ENCODE measurements around the gene TMOD2.

The TMOD2 gene

GRCh38 chr15:51793521-51794305 is 42.3 kb downstream of the TMOD2 start:
- DNase-seq (ENCODE audit: low spot score): no peak
- no peak for TF ChIP-seq CTCF (IDR thresholded peaks at IDR 0.05; ENCODE audit: extremely low read depth, missing control alignments)

GRCh38 chr15:51796847-51797401 is 45.5 kb downstream of the TMOD2 start:
- DNase-seq (ENCODE audit: low spot score): no peak
- no peak for TF ChIP-seq CTCF (IDR thresholded peaks at IDR 0.05; ENCODE audit: extremely low read depth, missing control alignments)

- no peak for TF ChIP-seq CTCF (IDR thresholded peaks at IDR 0.05; ENCODE audit: extremely low read depth, missing control alignments)
- DNase-seq (ENCODE audit: low spot score): no peak
Measured at GRCh38 chr15:51798281-51798680, 46.9 kb downstream of the TMOD2 start.

GRCh38 chr15:51799282-51800252 is 48.2 kb downstream of the TMOD2 start:
- TF ChIP-seq CTCF (IDR thresholded peaks at IDR 0.05; ENCODE audit: extremely low read depth, missing control alignments): no peak
- no peak for DNase-seq (ENCODE audit: low spot score)

- peak; percentile 44 for TF ChIP-seq CTCF (IDR thresholded peaks at IDR 0.05; ENCODE audit: extremely low read depth, missing control alignments)
- DNase-seq (ENCODE audit: low spot score): peak; percentile 15
Measured at GRCh38 chr15:51801391-51801835, 50.0 kb downstream of the TMOD2 start.

GRCh38 chr15:51802593-51802992 is 51.2 kb downstream of the TMOD2 start:
- no peak for TF ChIP-seq CTCF (IDR thresholded peaks at IDR 0.05; ENCODE audit: extremely low read depth, missing control alignments)
- DNase-seq (ENCODE audit: low spot score): no peak

Measured in GM20000 (cell line).